HG02973 (cell line): ENCODE data around the gene AS3MT.
"Not testable (repeated sequence)": the region's sequence is repeated elsewhere in the genome, so short reads cannot be mapped to it uniquely, and the experiment has no call there.

Source experiments
- ATAC-seq: cut with Tn5 transposase; IDR thresholded peaks from one replicate; pipeline ENCODE4 v1.9.1; 2021; ENCODE audit warnings: moderate library complexity; ENCODE audit not compliant: unreplicated experiment

Gene AS3MT

GRCh38 chr10:102919246-102919959 lies 50.1 kb downstream of the AS3MT start:
- ATAC-seq, result no peak

GRCh38 chr10:102919992-102920739 lies 50.9 kb downstream of the AS3MT start:
- no peak for ATAC-seq

GRCh38 chr10:102923601-102924000 lies 54.3 kb downstream of the AS3MT start:
- no peak for ATAC-seq

- no peak for ATAC-seq
Observed at GRCh38 chr10:102926842-102927241, 57.6 kb downstream of the AS3MT start.

- ATAC-seq, result no peak
Observed at GRCh38 chr10:102927311-102928010, 58.2 kb downstream of the AS3MT start.

- ATAC-seq, result not testable (repeated sequence)
Observed at GRCh38 chr10:102928442-102928841, 59.2 kb downstream of the AS3MT start.

GRCh38 chr10:102930720-102931119 lies 61.5 kb downstream of the AS3MT start:
- no peak for ATAC-seq

- no peak for ATAC-seq
Observed at GRCh38 chr10:102931643-102932042, 62.4 kb downstream of the AS3MT start.

GRCh38 chr10:102935505-102935904 lies 66.2 kb downstream of the AS3MT start:
- no peak for ATAC-seq

- no peak for ATAC-seq
Observed at GRCh38 chr10:102935939-102936605, 66.8 kb downstream of the AS3MT start.

GRCh38 chr10:102941401-102941800 lies 72.1 kb downstream of the AS3MT start:
- ATAC-seq, result no peak

- ATAC-seq, result no peak
Observed at GRCh38 chr10:102945449-102945848, 76.2 kb downstream of the AS3MT start.

GRCh38 chr10:102945962-102946361 lies 76.7 kb downstream of the AS3MT start:
- ATAC-seq, result no peak

GRCh38 chr10:102946992-102947391 lies 77.7 kb downstream of the AS3MT start:
- ATAC-seq, result no peak

- no peak for ATAC-seq
Observed at GRCh38 chr10:102948176-102948575, 78.9 kb downstream of the AS3MT start.

GRCh38 chr10:102948786-102949185 lies 79.5 kb downstream of the AS3MT start:
- ATAC-seq, result no peak

GRCh38 chr10:102949916-102950315 lies 80.6 kb downstream of the AS3MT start:
- no peak for ATAC-seq

GRCh38 chr10:102951316-102951715 lies 82.0 kb downstream of the AS3MT start:
- no peak for ATAC-seq
